Mesodermal cell (in vitro differentiated cells): ENCODE data around the gene RAET1G.
A peak's percentile ranks its signal among the peaks of the same experiment; 100 is the strongest.
"Not testable (repeated sequence)": the region's sequence is repeated elsewhere in the genome, so short reads cannot be mapped to it uniquely, and the experiment has no call there.

Source experiments
- H3K27ac ChIP-seq: 2 replicates; pipeline ENCODE4 v1.7.0; 2013; ENCODE audit warnings: mild to moderate bottlenecking, low read depth, low read length, moderate library complexity; ENCODE audit not compliant: severe bottlenecking
- H3K36me3 ChIP-seq: 2 replicates; pipeline ENCODE4 v1.7.1; 2013; ENCODE audit warnings: mild to moderate bottlenecking, low read length, moderate library complexity; ENCODE audit not compliant: control insufficient read depth, insufficient read depth
- H3K4me1 ChIP-seq: one replicate; pipeline ENCODE4 v1.7.1; 2013; ENCODE audit warnings: mild to moderate bottlenecking, low read length; ENCODE audit not compliant: insufficient read depth, control insufficient read depth, poor library complexity, severe bottlenecking
- H3K4me3 ChIP-seq: 2 replicates; pipeline ENCODE4 v1.7.0; 2013; ENCODE audit warnings: low read length, control low read depth, mild to moderate bottlenecking; ENCODE audit not compliant: insufficient read depth, poor library complexity, severe bottlenecking; ENCODE audit errors: extremely low read depth
- H3K9me3 ChIP-seq: 2 replicates; pipeline ENCODE4 v1.7.1; 2013; ENCODE audit warnings: mild to moderate bottlenecking, low read length, moderate library complexity; ENCODE audit not compliant: control insufficient read depth
- WGBS, 2 experiments: methylation state at CpG; one replicate each; pipeline ENCODE4 v1.1.5; 2013; ENCODE audit warnings: missing lambda C conversion rate in 2 of 2; ENCODE audit not compliant: insufficient coverage in 2 of 2; 5-methylcytosine and 5-hydroxymethylcytosine counted together

RAET1G gene

DNA sequence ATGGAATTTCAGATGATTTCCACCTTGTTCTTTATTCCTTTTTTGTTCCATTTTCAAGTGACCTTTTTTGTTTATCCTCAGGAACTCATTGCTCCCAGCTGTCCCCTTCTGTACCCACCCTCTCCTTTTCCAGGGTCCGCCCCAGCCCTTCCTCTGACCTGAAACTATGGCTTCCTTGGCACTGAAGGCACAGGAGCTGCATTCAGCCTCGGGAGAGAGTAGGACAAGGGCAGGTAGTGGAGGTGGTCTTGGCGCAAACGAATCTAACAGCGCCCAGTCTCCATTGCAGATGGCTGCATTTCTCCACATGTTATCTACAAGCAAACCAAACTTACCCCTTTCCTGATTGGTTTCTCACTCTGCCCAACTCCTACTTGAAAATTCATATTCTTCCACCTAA lies 10.1 kb upstream of the RAET1G start:
- Histone ChIP-seq H3K4me3 (no peak overlapping the region), H3K27ac (no peak overlapping the region), H3K4me1 (no peaks in the 10 kb centered on the region), H3K9me3 (no peaks in the 10 kb centered on the region), H3K36me3 (no peaks in the 10 kb centered on the region)
- 55 to 83% methylated on average over 3 to 5 of the region's 5 CpGs for WGBS, 2 experiments

DNA sequence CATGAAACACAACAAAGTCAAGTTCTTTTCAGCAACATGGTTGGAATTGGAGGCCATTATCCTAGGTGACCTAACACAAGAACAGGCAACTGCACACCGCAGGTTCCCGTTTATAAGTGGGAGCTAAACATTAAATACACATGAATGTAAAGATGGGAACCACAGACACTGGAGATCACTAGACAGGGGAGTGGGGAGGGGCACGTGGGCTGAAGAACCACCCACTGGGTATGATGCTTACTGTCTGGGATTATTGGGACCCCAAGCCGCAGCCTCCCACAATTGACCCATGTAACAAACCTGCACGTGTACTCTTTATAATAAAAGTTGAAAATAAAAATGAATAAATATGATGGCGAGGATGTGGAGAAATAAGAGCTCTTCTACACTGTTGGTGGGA lies 8.6 kb upstream of the RAET1G start:
- Histone ChIP-seq H3K36me3 (no peaks in the 10 kb centered on the region), H3K4me3 (no peak overlapping the region), H3K9me3 (no peaks in the 10 kb centered on the region), H3K27ac (no peak overlapping the region), H3K4me1 (no peaks in the 10 kb centered on the region)
- 40 to 83% methylated on average over 2 to 3 of the region's 6 CpGs for WGBS, 2 experiments

DNA sequence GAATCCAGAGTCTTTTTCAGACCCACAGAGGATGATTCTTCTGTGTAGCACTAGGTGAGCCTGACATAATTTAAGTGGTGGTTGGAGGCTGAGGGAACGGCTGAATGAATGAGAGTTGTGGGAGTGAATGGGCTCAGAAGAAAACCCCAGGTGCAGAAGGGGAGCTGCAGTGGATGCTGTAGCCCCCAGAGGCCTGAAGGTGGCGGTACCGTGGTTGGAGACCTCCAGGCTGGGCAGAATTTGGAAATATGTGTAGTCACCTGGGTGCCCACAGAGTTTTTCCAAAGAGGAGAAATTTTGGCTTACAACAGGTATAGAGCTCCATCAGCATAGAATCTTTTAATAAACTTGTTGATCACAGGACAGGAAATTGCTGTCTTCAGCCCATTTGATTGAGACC lies 6.5 kb upstream of the RAET1G start:
- 0 to 8% methylated on average over 1 to 3 of the region's 3 CpGs for WGBS, 2 experiments
- Histone ChIP-seq H3K4me3 (no peak overlapping the region), H3K36me3 (no peaks in the 10 kb centered on the region), H3K9me3 (no peaks in the 10 kb centered on the region), H3K27ac (no peak overlapping the region), H3K4me1 (no peaks in the 10 kb centered on the region)

DNA sequence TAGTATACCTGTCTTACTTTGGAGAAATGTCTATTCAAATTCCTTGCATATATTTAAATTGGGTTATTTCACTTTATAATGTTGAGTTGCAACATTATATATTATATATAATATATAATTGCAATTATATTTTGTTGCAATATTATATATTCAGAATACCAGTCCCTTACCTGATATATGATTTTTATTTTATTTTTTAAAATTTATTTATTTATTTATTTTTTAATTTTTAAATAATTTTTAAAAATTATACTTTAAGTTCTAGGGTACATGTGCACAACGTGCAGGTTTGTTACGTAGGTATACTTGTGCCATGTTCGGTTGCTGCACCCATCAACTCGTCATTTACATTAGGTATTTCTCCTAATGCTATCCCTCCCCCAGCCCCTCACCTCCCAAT lies 4.1 kb upstream of the RAET1G start:
- not testable (repeated sequence) for H3K9me3 ChIP-seq, H3K36me3 ChIP-seq, H3K4me1 ChIP-seq, H3K4me3 ChIP-seq, H3K27ac ChIP-seq
- WGBS, 2 experiments = 90% methylated on average over 4 of the region's 4 CpGs; no CpG with 5 or more reads in 1 of the 2 experiments

DNA sequence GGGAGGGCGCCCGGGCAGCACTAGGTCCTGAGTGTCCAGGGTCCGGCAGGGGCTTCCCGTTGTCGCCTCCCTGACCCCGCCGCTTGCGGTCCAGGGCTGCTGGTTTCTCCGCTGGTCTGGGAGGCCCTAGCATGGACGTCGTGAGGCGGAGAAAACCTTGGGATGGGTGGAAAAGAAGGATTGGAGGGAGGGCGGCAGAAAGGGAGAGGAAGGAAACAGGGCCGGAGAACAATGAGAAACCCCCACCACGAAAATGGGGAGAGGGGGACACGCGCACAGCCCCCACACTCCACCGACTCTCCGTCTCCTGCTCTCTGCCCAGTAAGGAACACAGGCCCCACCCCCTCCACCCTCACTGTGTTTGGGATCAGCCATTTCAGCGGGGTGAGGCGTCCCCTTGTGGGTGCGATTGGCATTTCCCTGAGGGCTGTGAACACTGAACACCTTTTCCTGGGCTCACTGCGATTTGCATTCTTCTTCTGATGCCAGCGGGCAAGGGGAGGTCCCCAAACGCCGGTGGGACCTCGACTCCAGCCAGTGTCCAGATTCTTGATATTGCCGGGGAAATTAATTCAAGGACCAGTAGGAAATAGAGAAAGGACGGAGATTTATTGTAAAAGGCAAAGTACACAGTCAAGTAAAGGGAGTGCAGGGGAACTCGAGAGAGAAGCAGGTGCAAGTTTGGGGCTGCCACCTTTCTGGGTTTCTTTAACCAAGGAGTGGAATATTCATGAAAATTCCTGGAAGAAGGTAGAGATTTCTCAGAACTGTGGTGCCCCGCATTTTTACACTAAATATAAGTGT lies 3.3 kb upstream of the RAET1G start:
- H3K4me3 ChIP-seq = peak overlapping the region; percentile 46
- 4 to 6% methylated on average over 17 to 24 of the region's 31 CpGs for WGBS, 2 experiments

DNA sequence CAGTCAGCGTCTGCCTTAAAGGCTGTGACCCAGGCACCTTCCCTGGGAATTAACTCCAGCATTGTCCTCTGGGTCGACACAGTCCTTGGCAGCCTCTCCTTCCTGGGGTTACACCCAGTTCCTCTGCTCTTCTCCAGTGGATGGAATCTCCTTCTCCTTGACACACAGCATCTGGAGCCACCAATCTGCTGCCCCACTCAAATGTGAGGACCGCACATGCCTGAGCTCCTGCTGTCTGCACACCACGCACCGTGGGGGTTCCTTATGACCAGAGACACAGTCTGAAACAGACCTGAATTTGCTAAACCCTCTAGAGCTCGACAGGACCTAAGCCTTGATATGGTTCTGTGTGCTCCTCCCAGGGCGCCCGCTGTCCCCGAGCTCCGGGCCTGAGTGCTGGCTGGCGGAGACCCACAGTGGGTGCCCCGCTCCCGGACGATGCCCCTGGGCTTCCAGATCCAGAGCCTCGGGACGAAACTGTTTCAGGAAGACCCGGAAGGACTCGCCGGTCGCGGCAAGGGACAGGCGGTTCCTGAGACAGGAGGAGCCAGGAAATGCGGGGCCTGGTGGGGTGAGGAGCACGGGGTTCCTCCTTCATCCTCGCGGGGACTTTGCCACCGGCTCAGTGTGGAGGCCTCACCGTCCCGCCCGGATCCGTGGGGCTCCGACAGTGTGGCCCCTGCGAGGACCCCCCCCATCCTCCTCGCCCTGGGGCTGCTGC lies 2.5 kb upstream of the RAET1G start:
- Histone ChIP-seq H3K4me3 (peak overlapping the region; percentile 46), H3K27ac (no peak overlapping the region), H3K9me3 (no peaks in the 10 kb centered on the region), H3K4me1 (no peaks in the 10 kb centered on the region), H3K36me3 (no peaks in the 10 kb centered on the region)
- WGBS, 2 experiments = 9 to 10% methylated on average over 27 to 34 of the region's 34 CpGs

More for the DNA sequence above, 3.3 kb upstream of the RAET1G start:
- no peaks in the 10 kb centered on the region for H3K4me1 ChIP-seq
- H3K27ac ChIP-seq = no peak overlapping the region
- no peaks in the 10 kb centered on the region for H3K36me3 ChIP-seq
- no peaks in the 10 kb centered on the region for H3K9me3 ChIP-seq

DNA sequence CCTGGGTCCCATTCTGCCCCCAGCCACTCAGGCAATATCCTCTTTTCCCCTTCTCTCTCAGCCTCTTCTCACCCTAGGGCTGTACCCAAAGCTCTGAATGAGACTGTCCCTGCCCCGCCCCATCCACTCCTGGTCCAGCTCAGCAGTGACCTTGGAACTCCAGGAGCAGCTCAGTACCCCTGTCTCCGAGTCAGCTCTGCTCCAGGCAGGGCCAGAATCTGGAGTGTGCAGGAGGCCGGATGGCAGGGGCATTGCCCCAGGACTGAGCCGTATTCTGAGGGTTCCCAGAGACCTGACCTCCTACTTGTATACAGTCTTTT lies 2.0 kb upstream of the RAET1G start:
- H3K27ac ChIP-seq = no peak overlapping the region
- H3K4me1 ChIP-seq = no peaks in the 10 kb centered on the region
- no peak overlapping the region for H3K4me3 ChIP-seq
- no peaks in the 10 kb centered on the region for H3K9me3 ChIP-seq
- WGBS, 2 experiments = 83 to 86% methylated on average over 4 of the region's 4 CpGs
- H3K36me3 ChIP-seq = no peaks in the 10 kb centered on the region

DNA sequence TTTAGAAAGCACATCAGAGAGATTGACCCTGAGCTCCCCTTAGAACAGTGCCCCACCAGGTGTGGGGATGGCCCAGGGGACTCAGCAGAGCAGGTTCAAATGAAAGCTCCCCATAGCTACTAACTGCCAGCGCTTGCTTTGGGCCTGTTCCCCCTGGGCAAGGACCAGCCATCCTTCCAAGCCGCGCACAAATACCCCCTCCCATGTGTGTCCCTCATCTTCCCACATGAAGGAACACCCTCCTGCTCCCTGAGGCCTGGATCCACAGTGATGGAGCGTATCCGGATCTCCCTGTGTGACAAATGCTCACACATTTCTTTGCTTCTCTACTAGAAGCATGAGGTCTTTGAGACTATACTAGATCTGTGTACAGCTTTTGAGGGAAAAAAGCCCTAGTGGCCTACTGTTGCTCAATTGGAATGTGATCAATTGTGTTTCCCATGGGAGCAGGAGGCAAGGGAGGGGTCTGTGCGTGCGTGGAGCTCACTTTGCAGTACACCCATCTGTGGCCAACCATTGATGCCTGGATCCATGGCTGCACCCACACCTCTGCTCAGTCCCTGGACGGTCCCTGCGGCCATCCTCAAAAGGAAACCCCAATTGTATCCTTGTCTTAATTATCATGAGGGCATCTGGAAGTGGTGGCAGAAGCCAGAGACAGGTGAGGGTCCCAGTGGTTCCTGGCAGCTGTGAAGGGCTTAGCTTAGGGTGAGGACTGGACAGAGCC lies 1.4 kb upstream of the RAET1G start:
- Histone ChIP-seq H3K9me3 (no peaks in the 10 kb centered on the region), H3K27ac (no peak overlapping the region), H3K4me3 (no peak overlapping the region), H3K4me1 (no peaks in the 10 kb centered on the region), H3K36me3 (no peaks in the 10 kb centered on the region)
- 80 to 91% methylated on average over 3 to 7 of the region's 9 CpGs for WGBS, 2 experiments

DNA sequence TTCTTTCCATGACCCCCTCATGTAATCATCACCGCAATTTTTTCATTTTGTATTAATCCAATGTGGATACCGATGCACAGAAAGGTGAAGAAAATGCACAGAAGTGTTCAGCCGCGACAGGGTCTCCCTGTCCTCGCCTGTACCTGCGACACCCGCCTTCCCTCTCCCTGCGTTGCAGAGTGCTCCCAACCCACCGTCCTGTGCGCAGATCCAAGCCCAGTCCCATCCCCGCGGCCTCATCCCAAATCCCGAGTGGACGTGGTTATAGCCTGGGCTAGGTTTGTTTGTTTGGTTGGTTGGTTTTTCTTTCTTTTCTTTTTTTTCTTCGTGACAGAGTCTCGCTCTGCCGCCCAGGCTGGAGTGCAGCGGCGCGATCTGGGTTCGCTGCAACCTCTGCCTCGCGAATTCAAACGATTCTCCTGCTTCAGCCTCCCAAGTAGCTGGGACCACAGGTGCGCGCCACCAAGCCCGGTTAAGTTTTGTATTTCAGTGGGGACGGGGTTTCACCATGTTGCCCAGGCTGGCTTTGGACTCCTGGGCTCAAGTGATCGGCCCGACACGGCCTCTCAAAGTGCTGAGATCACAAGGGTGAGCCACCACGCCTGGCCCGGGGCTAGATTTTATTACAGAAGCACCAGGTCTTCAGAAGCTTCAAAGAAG lies 536 bp upstream of the RAET1G start:
- H3K36me3 ChIP-seq = no peaks in the 10 kb centered on the region
- H3K9me3 ChIP-seq = no peaks in the 10 kb centered on the region
- 24 to 37% methylated on average over 21 to 24 of the region's 33 CpGs for WGBS, 2 experiments
- H3K4me1 ChIP-seq = no peaks in the 10 kb centered on the region
- peak overlapping the region; percentile 37 for H3K4me3 ChIP-seq
- no peak overlapping the region for H3K27ac ChIP-seq

DNA sequence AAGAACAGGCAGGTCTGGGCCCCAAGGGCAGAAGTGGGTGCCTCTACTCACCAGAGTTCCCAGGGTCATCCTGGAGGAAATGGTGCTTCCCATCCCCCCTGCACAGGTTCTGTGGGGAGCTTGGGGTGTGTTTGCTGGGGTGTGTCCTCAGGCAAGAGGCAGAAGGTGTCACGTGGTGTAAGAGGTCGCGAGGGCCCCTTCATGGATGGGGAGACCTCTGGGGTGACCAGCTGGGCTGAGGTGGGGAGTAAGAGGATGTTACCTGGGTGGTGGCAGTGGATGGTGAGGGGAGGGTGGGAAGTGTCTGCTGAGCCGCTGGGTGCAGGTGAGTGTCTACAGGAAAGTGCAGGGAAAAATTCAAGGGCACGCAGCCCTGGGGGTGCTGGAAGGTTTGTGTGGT lies 830 bp downstream of the RAET1G start:
- H3K27ac ChIP-seq, H3K36me3 ChIP-seq, H3K4me3 ChIP-seq, H3K9me3 ChIP-seq, H3K4me1 ChIP-seq: not testable (repeated sequence)
- WGBS, 2 experiments = 22 to 36% methylated on average over 3 to 5 of the region's 5 CpGs
